GM13977 (cell line): Measurements from ENCODE around the gene FAM168A.

ENCODE experiments used
- DNase-seq: peaks from one replicate; pipeline ENCODE4 v3.0.0; 2012; ENCODE audit warnings: low spot score
- in situ Hi-C: fragments of 300-500 bp; cut with MboI; formaldehyde crosslinking; loops from one replicate; pipeline ENCODE4 v1.12.0; 2022; ENCODE audit warnings: low sequenced_read_pairs, low pct_unique_long_range_greater_than_20kb, mixed read lengths, inconsistent platforms; ENCODE audit not compliant: unreplicated experiment
- TF ChIP-seq, protein P1 (sequence below): IDR thresholded peaks from 2 replicates; pipeline ENCODE4 v1.5.1; 2012; ENCODE audit warnings: mild to moderate bottlenecking, control low read depth; ENCODE audit not compliant: insufficient read depth; ENCODE audit errors: extremely low read depth, missing control alignments

FAM168A gene

DNA sequence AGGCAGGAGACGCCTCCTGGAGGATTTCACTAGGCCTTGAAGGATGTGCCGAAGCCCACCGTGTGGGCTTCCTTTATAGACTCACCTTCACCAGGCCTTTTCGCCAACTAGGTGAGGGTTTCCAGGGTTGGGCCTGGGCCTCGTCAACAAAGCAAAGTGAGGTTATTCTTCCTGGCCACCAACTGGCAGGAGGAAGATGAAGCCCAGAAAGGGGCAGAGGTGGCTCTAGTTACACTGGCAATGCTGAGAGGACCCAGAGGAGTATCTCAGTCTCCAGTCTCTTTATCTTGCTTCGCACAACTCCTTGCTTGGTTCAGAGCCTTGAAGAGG is 222.1 kb downstream of the FAM168A start:
- no peak for DNase-seq
- TF ChIP-seq, protein P1, sequence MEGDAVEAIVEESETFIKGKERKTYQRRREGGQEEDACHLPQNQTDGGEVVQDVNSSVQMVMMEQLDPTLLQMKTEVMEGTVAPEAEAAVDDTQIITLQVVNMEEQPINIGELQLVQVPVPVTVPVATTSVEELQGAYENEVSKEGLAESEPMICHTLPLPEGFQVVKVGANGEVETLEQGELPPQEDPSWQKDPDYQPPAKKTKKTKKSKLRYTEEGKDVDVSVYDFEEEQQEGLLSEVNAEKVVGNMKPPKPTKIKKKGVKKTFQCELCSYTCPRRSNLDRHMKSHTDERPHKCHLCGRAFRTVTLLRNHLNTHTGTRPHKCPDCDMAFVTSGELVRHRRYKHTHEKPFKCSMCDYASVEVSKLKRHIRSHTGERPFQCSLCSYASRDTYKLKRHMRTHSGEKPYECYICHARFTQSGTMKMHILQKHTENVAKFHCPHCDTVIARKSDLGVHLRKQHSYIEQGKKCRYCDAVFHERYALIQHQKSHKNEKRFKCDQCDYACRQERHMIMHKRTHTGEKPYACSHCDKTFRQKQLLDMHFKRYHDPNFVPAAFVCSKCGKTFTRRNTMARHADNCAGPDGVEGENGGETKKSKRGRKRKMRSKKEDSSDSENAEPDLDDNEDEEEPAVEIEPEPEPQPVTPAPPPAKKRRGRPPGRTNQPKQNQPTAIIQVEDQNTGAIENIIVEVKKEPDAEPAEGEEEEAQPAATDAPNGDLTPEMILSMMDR: no peak
- in situ Hi-C loops: no loop called here

DNA sequence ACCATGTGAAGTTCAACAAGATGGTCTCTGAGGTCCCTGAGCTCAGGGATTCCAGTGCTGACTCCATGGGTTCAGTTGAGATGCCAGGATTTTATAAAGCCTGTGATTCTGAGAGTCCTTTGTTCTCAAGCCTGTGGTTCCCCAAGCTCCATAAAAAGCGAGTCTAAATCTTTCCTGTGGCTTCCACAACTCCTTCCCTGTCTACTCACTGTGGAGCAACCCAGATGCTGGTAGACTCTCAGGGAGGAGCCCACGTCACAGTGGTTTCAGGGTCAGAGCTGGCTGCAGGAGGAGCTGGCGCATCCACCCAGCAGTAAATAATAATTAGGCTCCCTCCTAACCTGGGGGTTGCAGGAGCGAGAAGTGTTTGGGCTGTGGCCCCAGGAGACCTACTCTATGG is 223.8 kb downstream of the FAM168A start:
- TF ChIP-seq, protein P1: no peak
- in situ Hi-C loops: loop anchor here (25.0 kb wide), 1 partner anchor 288 kb away; no protein-coding TSS in a partner anchor
- DNase-seq: no peak

DNA sequence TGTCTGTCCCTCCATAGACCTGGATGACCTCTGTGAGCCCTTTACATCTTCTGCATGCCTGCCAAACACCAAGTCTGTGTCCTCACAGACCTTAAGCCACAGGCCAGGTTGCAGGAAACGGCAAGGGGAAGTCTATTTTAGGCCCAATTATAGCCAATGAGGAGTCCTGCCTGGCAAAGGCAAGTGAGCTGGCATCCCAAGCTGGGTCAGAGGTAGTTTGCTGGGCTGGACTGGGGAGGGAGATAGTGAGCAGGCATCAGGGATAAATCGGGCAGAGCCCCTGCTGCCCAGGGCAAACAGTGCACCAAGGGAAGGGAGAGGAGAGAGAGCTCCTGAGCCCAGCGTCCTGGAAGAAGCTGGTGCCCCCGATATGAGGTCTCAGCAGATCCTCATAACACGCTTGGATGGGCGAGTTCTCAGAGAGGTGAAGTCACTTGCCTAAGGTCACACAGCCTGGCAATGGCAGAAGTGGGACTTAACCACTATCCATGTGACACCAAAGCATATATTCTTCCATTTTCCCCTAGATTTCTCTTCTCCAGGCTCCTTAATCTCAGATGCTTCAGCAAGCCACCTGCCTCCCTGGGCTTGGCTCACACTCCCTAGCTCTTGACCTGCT is 225.4 kb downstream of the FAM168A start:
- TF ChIP-seq, protein P1: no peak
- in situ Hi-C loops: loop anchor here (25.0 kb wide), 1 partner anchor 290 kb away; no protein-coding TSS in a partner anchor
- no peak for DNase-seq

- DNase-seq: no peak
- TF ChIP-seq, protein P1: no peak
- in situ Hi-C loops: loop anchor here (25.0 kb wide), 1 partner anchor 295 kb away; no protein-coding TSS in a partner anchor
Observed at GRCh38 chr11:73367482-73368024, 230.4 kb downstream of the FAM168A start.

DNA sequence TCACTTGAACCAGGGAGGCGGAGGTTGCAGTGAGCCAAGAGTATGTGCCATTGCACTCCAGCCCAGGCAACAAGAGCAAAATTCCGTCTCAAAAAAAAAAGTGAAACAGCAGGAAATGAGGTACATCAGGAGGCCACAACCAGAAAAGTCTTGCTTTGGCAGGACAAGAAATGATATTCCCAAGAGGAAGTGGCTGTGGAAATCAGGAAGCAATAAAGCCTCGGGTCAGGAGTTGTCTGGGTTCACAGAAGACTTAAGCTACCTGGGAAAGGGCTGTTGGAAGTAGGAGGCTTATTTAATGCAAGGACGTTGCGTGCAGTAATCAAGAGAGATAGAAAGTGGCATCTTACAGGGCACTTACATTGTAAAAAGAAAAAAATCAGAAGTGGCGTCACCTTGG is 231.0 kb downstream of the FAM168A start:
- no peak for DNase-seq
- in situ Hi-C loops: loop anchor here (25.0 kb wide), 1 partner anchor 295 kb away; no protein-coding TSS in a partner anchor
- TF ChIP-seq, protein P1: no peak

- DNase-seq: no peak
- TF ChIP-seq, protein P1: no peak
- in situ Hi-C loops: loop anchor here (25.0 kb wide), 1 partner anchor 296 kb away; no protein-coding TSS in a partner anchor
Observed at GRCh38 chr11:73366265-73366610, 231.7 kb downstream of the FAM168A start.
